Brain microvascular endothelial cell (primary cell): ENCODE data around the gene FHIP1B.
"Not testable (repeated sequence)": the region's sequence is repeated elsewhere in the genome, so short reads cannot be mapped to it uniquely, and the experiment has no call there.

Source experiments
- DNase-seq: peaks from one replicate; pipeline ENCODE4 v3.0.0-alpha.2; 2020
- H3K27ac ChIP-seq: fragments of 250-450 bp; sonication (Bioruptor Pico); 2 replicates; pipeline ENCODE4 v1.5.1; 2020; ENCODE audit warnings: mild to moderate bottlenecking, moderate library complexity
- H3K27me3 ChIP-seq: fragments of 250-450 bp; sonication (Bioruptor Pico); replicated peaks from 2 replicates; pipeline ENCODE4 v1.5.1; 2020; ENCODE audit warnings: mild to moderate bottlenecking
- H3K36me3 ChIP-seq: fragments of 250-450 bp; sonication (Bioruptor Pico); replicated peaks from 2 replicates; pipeline ENCODE4 v1.5.1; 2020; ENCODE audit warnings: mild to moderate bottlenecking
- H3K4me3 ChIP-seq: 2 replicates; pipeline ENCODE4 v1.5.1; 2011; ENCODE audit warnings: low read depth, mild to moderate bottlenecking, control low read depth, low read length, moderate library complexity
- CTCF ChIP-seq: IDR thresholded peaks from 2 replicates; pipeline ENCODE4 v1.5.1; 2011; ENCODE audit warnings: low read depth, mild to moderate bottlenecking, moderate library complexity, low read length, control low read depth, inconsistent platforms; ENCODE audit errors: missing control alignments
- in situ Hi-C: cut with HindIII; loops from 2 replicates; pipeline ENCODE4 v1.10.0; 2017; ENCODE audit warnings: low sequenced_read_pairs, low pct_ligation_motif_present

Gene FHIP1B

GRCh38 chr11:6253197-6253596 lies 18.8 kb upstream of the FHIP1B start:
- no peak for TF ChIP-seq CTCF
- Histone ChIP-seq H3K36me3 (no peaks in the 10 kb centered on the region), H3K27ac (no peak overlapping the region), H3K4me3 (no peak overlapping the region), H3K27me3 (peaks cover 24% of the 10 kb centered on the region)
- DNase-seq: no peak
- in situ Hi-C loops: no loop called here

- Histone ChIP-seq H3K27ac (no peak overlapping the region), H3K27me3 (peaks cover 14% of the 10 kb centered on the region), H3K4me3 (no peak overlapping the region), H3K36me3 (no peaks in the 10 kb centered on the region)
- in situ Hi-C loops: no loop called here
- no peak for TF ChIP-seq CTCF
- no peak for DNase-seq
Measured at GRCh38 chr11:6251990-6252473, 17.6 kb upstream of the FHIP1B start.

GRCh38 chr11:6251120-6251733 lies 16.8 kb upstream of the FHIP1B start:
- Histone ChIP-seq H3K4me3 (no peak overlapping the region), H3K36me3 (no peaks in the 10 kb centered on the region), H3K27me3 (peaks cover 9% of the 10 kb centered on the region), H3K27ac (no peak overlapping the region)
- TF ChIP-seq CTCF: peak; percentile 99
- in situ Hi-C loops: no loop called here
- DNase-seq: peak; percentile 80

- peak; percentile 74 for DNase-seq
- H3K27ac ChIP-seq: no peak overlapping the region
- peaks cover 3% of the 10 kb centered on the region for H3K27me3 ChIP-seq
- in situ Hi-C loops: no loop called here
- no peaks in the 10 kb centered on the region for H3K36me3 ChIP-seq
- TF ChIP-seq CTCF: no peak
- no peak overlapping the region for H3K4me3 ChIP-seq
Measured at GRCh38 chr11:6249770-6250555, 15.5 kb upstream of the FHIP1B start.

- DNase-seq, H3K36me3 ChIP-seq, in situ Hi-C loops, H3K27me3 ChIP-seq, H3K27ac ChIP-seq, H3K4me3 ChIP-seq: not testable (repeated sequence)
Measured at GRCh38 chr11:6248897-6249296, 14.5 kb upstream of the FHIP1B start.

- Histone ChIP-seq H3K27ac (no peak overlapping the region), H3K4me3 (no peak overlapping the region), H3K36me3 (no peaks in the 10 kb centered on the region), H3K27me3 (no peaks in the 10 kb centered on the region)
- TF ChIP-seq CTCF: no peak
- in situ Hi-C loops: no loop called here
- no peak for DNase-seq
Measured at GRCh38 chr11:6248248-6248647, 13.8 kb upstream of the FHIP1B start.
